Suprapubic skin (tissue), 4 donors: Measurements from ENCODE around the gene NAPB. TPM values are rescaled to one million over a fixed set of nuclear protein-coding genes. Genes with fewer than 3 reads are reported as not detected.

Experiments
- DNase-seq, 2 donors: peaks; one replicate each; pipeline ENCODE4 v3.0.0-alpha.2; 2019; ENCODE audit warnings: low spot score in 2 of 2
- H3K27ac ChIP-seq: fragments of 200-600 bp; sonication (generic); one replicate; pipeline ENCODE4 v1.5.1; 2019
- H3K27me3 ChIP-seq: fragments of 200-600 bp; sonication (generic); one replicate; pipeline ENCODE4 v1.5.1; 2019
- H3K36me3 ChIP-seq: fragments of 200-600 bp; sonication (generic); one replicate; pipeline ENCODE4 v1.5.1; 2019
- H3K4me1 ChIP-seq: fragments of 200-600 bp; sonication (generic); one replicate; pipeline ENCODE4 v1.5.1; 2019
- H3K4me3 ChIP-seq: fragments of 200-600 bp; sonication (generic); one replicate; pipeline ENCODE4 v1.5.1; 2019; ENCODE audit warnings: mild to moderate bottlenecking
- H3K9me3 ChIP-seq: fragments of 200-600 bp; sonication (generic); one replicate; pipeline ENCODE4 v1.5.1; 2019
- CTCF ChIP-seq, 2 donors: fragments of 200-600 bp in 1 of 2; fragments of 450-650 bp in 1 of 2; sonication (generic) in 1 of 2; IDR thresholded peaks; one replicate each; pipeline ENCODE4 v1.5.1; 2016 to 2019; ENCODE audit warnings: antibody characterized with exemption in 2 of 2, mild to moderate bottlenecking in 1 of 2, moderate library complexity in 1 of 2
- EP300 ChIP-seq: sonication (generic); formaldehyde crosslinking; IDR thresholded peaks from one replicate; pipeline ENCODE4 v1.6.1; 2017; ENCODE audit warnings: antibody characterized with exemption
- POLR2A ChIP-seq, 2 donors: fragments of 450-650 bp; IDR thresholded peaks; one replicate each; pipeline ENCODE4 v1.6.1; 2017; ENCODE audit warnings: antibody characterized with exemption in 2 of 2, mild to moderate bottlenecking in 2 of 2, moderate library complexity in 2 of 2
- POLR2AphosphoS5 ChIP-seq, 3 donors: sonication (generic); formaldehyde crosslinking; IDR thresholded peaks; one replicate each; pipeline ENCODE4 v1.6.1; 2017; ENCODE audit warnings: antibody characterized with exemption in 3 of 3
- WGBS: methylation state at CpG from one replicate; pipeline ENCODE4 v1.1.5; 2018; 5-methylcytosine and 5-hydroxymethylcytosine counted together
- total RNA-seq, 4 donors: library from RNA; depleted of rRNA; stranded (reverse); fragments of >200 nt; gene quantifications; one replicate each; pipeline ENCODE4 v1.1.0, GENCODE V29; 2016

NAPB gene
- total RNA-seq, 4 donors from 2014 or later: 6.6 to 21.6 (median 8.9) TPM

GRCh38 chr20:23387118-23387443 lies 34.2 kb downstream of the NAPB start:
- Histone ChIP-seq H3K4me1 (no peaks in the 10 kb centered on the region), H3K27me3 (no peaks in the 10 kb centered on the region), H3K36me3 (peaks cover 44% of the 10 kb centered on the region), H3K9me3 (no peaks in the 10 kb centered on the region), H3K27ac (no peak overlapping the region), H3K4me3 (no peak overlapping the region)
- DNase-seq: no peak
- 100% methylated on average over 3 of the region's 3 CpGs for WGBS
- TF ChIP-seq CTCF (IDR thresholded peaks at IDR 0.05) (no peak), EP300 (no peak), POLR2AphosphoS5 (IDR thresholded peaks at IDR 0.05) (no peak), POLR2A (IDR thresholded peaks at IDR 0.05) (no peak)

GRCh38 chr20:23386304-23387117 lies 34.8 kb downstream of the NAPB start:
- no peak overlapping the region for H3K4me3 ChIP-seq
- 79% methylated on average over 6 of the region's 6 CpGs for WGBS
- no peaks in the 10 kb centered on the region for H3K4me1 ChIP-seq
- no peaks in the 10 kb centered on the region for H3K9me3 ChIP-seq
- no peak overlapping the region for H3K27ac ChIP-seq
- H3K36me3 ChIP-seq: peaks cover 40% of the 10 kb centered on the region
- DNase-seq: no peak
- no peak for TF ChIP-seq CTCF (IDR thresholded peaks at IDR 0.05)
- TF ChIP-seq POLR2AphosphoS5 (IDR thresholded peaks at IDR 0.05): no peak
- TF ChIP-seq POLR2A (IDR thresholded peaks at IDR 0.05): no peak
- no peak for TF ChIP-seq EP300
- no peaks in the 10 kb centered on the region for H3K27me3 ChIP-seq

GRCh38 chr20:23381876-23382275 lies 39.4 kb downstream of the NAPB start:
- H3K4me1 ChIP-seq: no peaks in the 10 kb centered on the region
- TF ChIP-seq POLR2AphosphoS5 (IDR thresholded peaks at IDR 0.05): no peak
- TF ChIP-seq POLR2A (IDR thresholded peaks at IDR 0.05): no peak
- no peak for TF ChIP-seq CTCF (IDR thresholded peaks at IDR 0.05)
- no peak for TF ChIP-seq EP300
- no peak for DNase-seq
- no peak overlapping the region for H3K4me3 ChIP-seq
- no peaks in the 10 kb centered on the region for H3K9me3 ChIP-seq
- H3K36me3 ChIP-seq: peaks cover 45% of the 10 kb centered on the region
- no peak overlapping the region for H3K27ac ChIP-seq
- H3K27me3 ChIP-seq: no peaks in the 10 kb centered on the region

- Histone ChIP-seq H3K4me1 (no peaks in the 10 kb centered on the region), H3K4me3 (no peak overlapping the region), H3K36me3 (peaks cover 63% of the 10 kb centered on the region), H3K27me3 (no peaks in the 10 kb centered on the region), H3K27ac (no peak overlapping the region), H3K9me3 (no peaks in the 10 kb centered on the region)
- no peak for DNase-seq
- TF ChIP-seq CTCF (IDR thresholded peaks at IDR 0.05): no peak
- TF ChIP-seq POLR2AphosphoS5 (IDR thresholded peaks at IDR 0.05): no peak
- TF ChIP-seq EP300: no peak
- no peak for TF ChIP-seq POLR2A (IDR thresholded peaks at IDR 0.05)
Observed at GRCh38 chr20:23379772-23380171, 41.5 kb downstream of the NAPB start.

- no peaks in the 10 kb centered on the region for H3K27me3 ChIP-seq
- H3K4me3 ChIP-seq: no peak overlapping the region
- H3K9me3 ChIP-seq: no peaks in the 10 kb centered on the region
- H3K36me3 ChIP-seq: peaks cover 84% of the 10 kb centered on the region
- no peak for DNase-seq
- TF ChIP-seq EP300 (no peak), POLR2A (IDR thresholded peaks at IDR 0.05) (no peak), CTCF (IDR thresholded peaks at IDR 0.05) (no peak), POLR2AphosphoS5 (IDR thresholded peaks at IDR 0.05) (no peak)
- 91% methylated on average over 5 of the region's 5 CpGs for WGBS
- no peak overlapping the region for H3K27ac ChIP-seq
- H3K4me1 ChIP-seq: no peaks in the 10 kb centered on the region
Observed at GRCh38 chr20:23375827-23376226, 45.5 kb downstream of the NAPB start.
